Keratinocyte (primary cell): ENCODE measurements around the gene CTTNBP2. TPM values are rescaled to one million over a fixed set of nuclear protein-coding genes. Genes with fewer than 3 reads are reported as not detected.
A peak's percentile ranks its signal among the peaks of the same experiment; 100 is the strongest.

Experiments used
- DNase-seq: peaks from one replicate; pipeline ENCODE4 v3.0.0-alpha.2; 2011; ENCODE audit warnings: low read depth, missing footprints, low spot score
- FAIRE-seq: peaks from 2 replicates; lab custom pipeline; 2011; peaks lifted over from hg19 to GRCh38; lab: Jason Lieb, UNC
- H2AFZ ChIP-seq: 2 replicates; pipeline ENCODE4 v1.6.0; 2012; ENCODE audit warnings: low read length, control low read depth, inconsistent platforms; ENCODE audit not compliant: control insufficient read depth
- H3K27ac ChIP-seq: 2 replicates; pipeline ENCODE4 v1.5.1; 2011; ENCODE audit warnings: low read length; ENCODE audit not compliant: control insufficient read depth, insufficient read depth
- H3K27me3 ChIP-seq: 3 replicates; pipeline ENCODE4 v1.6.0; 2011; ENCODE audit warnings: low read length; ENCODE audit not compliant: control insufficient read depth, insufficient read depth; ENCODE audit errors: extremely low read depth
- H3K36me3 ChIP-seq, 2 experiments: 2 replicates in 1 of 2; 3 replicates in 1 of 2; pipeline ENCODE4 v1.5.1; 2011; ENCODE audit warnings: low read length in 2 of 2, mild to moderate bottlenecking in 1 of 2; ENCODE audit not compliant: control insufficient read depth in 2 of 2, insufficient read depth in 2 of 2; ENCODE audit errors: extremely low read depth in 1 of 2
- H3K4me1 ChIP-seq: 3 replicates; pipeline ENCODE4 v1.5.1; 2011; ENCODE audit warnings: low read length; ENCODE audit not compliant: control insufficient read depth, insufficient read depth; ENCODE audit errors: extremely low read depth
- H3K4me2 ChIP-seq: 3 replicates; pipeline ENCODE4 v1.6.0; 2011; ENCODE audit warnings: low read depth, low read length; ENCODE audit not compliant: control insufficient read depth, insufficient read depth; ENCODE audit errors: extremely low read depth
- H3K4me3 ChIP-seq, 3 experiments: fragments of 200-600 bp in 1 of 3; sonication (generic) in 1 of 3; 2 replicates in 2 of 3; 3 replicates in 1 of 3; pipeline ENCODE4 v1.5.1; 2011 to 2016; ENCODE audit warnings: low read length in 3 of 3, mild to moderate bottlenecking in 3 of 3, control low read depth in 2 of 3, inconsistent platforms in 1 of 3, low read depth in 1 of 3, mixed read lengths in 1 of 3, mixed run types in 1 of 3, moderate library complexity in 1 of 3; ENCODE audit not compliant: control insufficient read depth in 2 of 3, insufficient read depth in 2 of 3; ENCODE audit errors: extremely low read depth in 1 of 3
- H3K79me2 ChIP-seq: 2 replicates; pipeline ENCODE4 v1.6.0; 2012; ENCODE audit warnings: low read length; ENCODE audit not compliant: control insufficient read depth, insufficient read depth
- H3K9ac ChIP-seq: 3 replicates; pipeline ENCODE4 v1.6.0; 2011; ENCODE audit warnings: low read length; ENCODE audit not compliant: control insufficient read depth, insufficient read depth; ENCODE audit errors: extremely low read depth
- H3K9me1 ChIP-seq: 3 replicates; pipeline ENCODE4 v1.6.0; 2011; ENCODE audit warnings: low read length; ENCODE audit not compliant: control insufficient read depth, insufficient read depth; ENCODE audit errors: extremely low read depth
- H3K9me3 ChIP-seq: 2 replicates; pipeline ENCODE4 v1.5.1; 2012; ENCODE audit warnings: low read depth, low read length; ENCODE audit not compliant: control insufficient read depth
- H4K20me1 ChIP-seq: 3 replicates; pipeline ENCODE4 v1.6.0; 2011; ENCODE audit warnings: low read length; ENCODE audit not compliant: control insufficient read depth, insufficient read depth; ENCODE audit errors: extremely low read depth
- CTCF ChIP-seq, 3 experiments: IDR thresholded peaks in 1 of 3; conservative IDR thresholded peaks in 1 of 3; optimal IDR thresholded peaks in 1 of 3; 2 replicates in 2 of 3; 3 replicates in 1 of 3; pipeline versions ENCODE3 to v1.5.1; 2011; ENCODE audit warnings: low read length in 3 of 3, mild to moderate bottlenecking in 3 of 3, moderate library complexity in 2 of 3, control low read depth in 1 of 3, inconsistent platforms in 1 of 3; ENCODE audit not compliant: insufficient read depth in 2 of 3; ENCODE audit errors: extremely low read depth in 1 of 3
- EZH2 ChIP-seq: IDR thresholded peaks from one replicate; pipeline ENCODE4 v1.6.1; 2012; ENCODE audit warnings: inconsistent platforms, mild to moderate bottlenecking, low read length, moderate library complexity
- dilution Hi-C: fragments of 300-500 bp; cut with MboI; formaldehyde crosslinking; loops from one replicate; pipeline ENCODE4 v1.7.0; 2020; ENCODE audit warnings: low sequenced_read_pairs; ENCODE audit not compliant: extremely low pct_ligation_motif_present
- polyA plus RNA-seq, 5 experiments: library from polyadenylated mRNA; depleted of rRNA in 3 of 5; stranded (reverse) in 3 of 5; stranded (forward) in 1 of 5; unstranded in 1 of 5; fragments of >200 nt; gene quantifications; 1 replicate in 1 of 5; 2 replicates in 3 of 5; 3 replicates in 1 of 5; pipeline versions ENCODE4 v1.2.1 to v1.2.3, GENCODE V29; 2011 to 2012; ENCODE audit warnings: missing spikeins in 2 of 5, low read depth in 1 of 5, low replicate concordance in 1 of 5

Gene CTTNBP2
- polyA plus RNA-seq, 1 donor (not counting 4 experiments of a cell fraction or from before 2014, with no cell fraction given) = 0.55 TPM

GRCh38 chr7:117673367-117673766 lies 199.9 kb downstream of the CTTNBP2 start:
- dilution Hi-C loops = no loop called here
- peak overlapping the region; percentile 79 for H2AFZ ChIP-seq
- peak overlapping the region in 1 of 3 experiments; percentile 3 for H3K4me3 ChIP-seq
- FAIRE-seq (no peak), DNase-seq (no peak)
- H3K36me3 ChIP-seq = no peaks in the 10 kb centered on the region
- H3K4me2 ChIP-seq = peak overlapping the region; percentile 48
- H3K4me1 ChIP-seq = peaks cover 6% of the 10 kb centered on the region
- TF ChIP-seq CTCF (optimal IDR thresholded peaks at IDR 0.05 in 1 of 3, IDR thresholded peaks at IDR 0.05 in 1 of 3, conservative IDR thresholded peaks at IDR 0.05 in 1 of 3; ENCODE audit: extremely low read depth in 1 of 3, insufficient read depth in 2 of 3, low read length in 3 of 3) (no peak), EZH2 (no peak)
- H3K9ac ChIP-seq = no peak overlapping the region
- no peak overlapping the region for H3K27ac ChIP-seq
- H3K27me3 ChIP-seq = peaks cover 7% of the 10 kb centered on the region
- H3K79me2 ChIP-seq = no peaks in the 10 kb centered on the region
- H3K9me1 ChIP-seq = no peaks in the 10 kb centered on the region
- no peaks in the 10 kb centered on the region for H4K20me1 ChIP-seq
- H3K9me3 ChIP-seq = no peaks in the 10 kb centered on the region

- H4K20me1 ChIP-seq = no peaks in the 10 kb centered on the region
- H3K79me2 ChIP-seq = no peaks in the 10 kb centered on the region
- H3K36me3 ChIP-seq = no peaks in the 10 kb centered on the region
- no peak overlapping the region for H3K4me3 ChIP-seq
- H3K27me3 ChIP-seq = peaks cover 7% of the 10 kb centered on the region
- no peak for TF ChIP-seq CTCF (optimal IDR thresholded peaks at IDR 0.05 in 1 of 3, IDR thresholded peaks at IDR 0.05 in 1 of 3, conservative IDR thresholded peaks at IDR 0.05 in 1 of 3; ENCODE audit: extremely low read depth in 1 of 3, insufficient read depth in 2 of 3, low read length in 3 of 3)
- no peak for TF ChIP-seq EZH2
- peaks cover 6% of the 10 kb centered on the region for H3K4me1 ChIP-seq
- H3K27ac ChIP-seq = no peak overlapping the region
- no peak overlapping the region for H2AFZ ChIP-seq
- dilution Hi-C loops = no loop called here
- no peak for FAIRE-seq
- DNase-seq = no peak
- H3K9me1 ChIP-seq = no peaks in the 10 kb centered on the region
- no peak overlapping the region for H3K9ac ChIP-seq
- H3K4me2 ChIP-seq = no peak overlapping the region
- no peaks in the 10 kb centered on the region for H3K9me3 ChIP-seq
Observed at GRCh38 chr7:117672453-117672852, 200.8 kb downstream of the CTTNBP2 start.
